SK-N-SH (cell line): ENCODE measurements around the gene HDAC4.

Experiments used
- CTCF ChIP-seq: fragments of 200-600 bp; sonication (generic); IDR thresholded peaks from 2 replicates; pipeline ENCODE4 v1.6.1; 2017; ENCODE audit warnings: antibody characterized with exemption, mild to moderate bottlenecking, moderate library complexity
- EZH2phosphoT487 ChIP-seq: fragments of 200-600 bp; sonication (generic); IDR thresholded peaks from 2 replicates; pipeline ENCODE4 v1.6.1; 2017; ENCODE audit warnings: low read depth, mixed run types, mild to moderate bottlenecking, antibody characterized with exemption, moderate library complexity, borderline replicate concordance
- MAX ChIP-seq: IDR thresholded peaks from 2 replicates; pipeline ENCODE4 v1.4.0; 2012; ENCODE audit warnings: low read depth
- PBX3 ChIP-seq: IDR thresholded peaks from 2 replicates; pipeline ENCODE4; 2012
- POLR2AphosphoS5 ChIP-seq: IDR thresholded peaks from 2 replicates; pipeline ENCODE4 v1.6.1; 2012; ENCODE audit warnings: low read depth, low read length
- RAD21 ChIP-seq: IDR thresholded peaks from 2 replicates; pipeline ENCODE4 v1.6.1; 2012; ENCODE audit warnings: mild to moderate bottlenecking, low read length

GRCh38 chr2:239389414-239390329 lies 11.1 kb downstream of the HDAC4 start:
- TF ChIP-seq CTCF: no peak
- no peak for TF ChIP-seq EZH2phosphoT487
- TF ChIP-seq PBX3: no peak
- no peak for TF ChIP-seq MAX
- TF ChIP-seq POLR2AphosphoS5: no peak
- TF ChIP-seq RAD21: no peak
